Left ventricle myocardium inferior (tissue), 1 donor: Measurements from ENCODE around the gene SLC6A9. TPM values are rescaled to one million over a fixed set of nuclear protein-coding genes. Genes with fewer than 3 reads are reported as not detected.

Experiments used
- DNase-seq: peaks from one replicate; pipeline ENCODE4 v3.0.0-alpha.2; 2020
- H3K27ac ChIP-seq: fragments of 200-600 bp; replicated peaks from 2 replicates; pipeline ENCODE4 v1.8.0; 2021
- H3K27me3 ChIP-seq: fragments of 200-600 bp; 2 replicates; pipeline ENCODE4 v1.8.0; 2021; ENCODE audit warnings: low read depth
- H3K36me3 ChIP-seq: fragments of 200-600 bp; 2 replicates; pipeline ENCODE4 v1.8.0; 2021
- H3K4me1 ChIP-seq: fragments of 200-600 bp; 2 replicates; pipeline ENCODE4 v1.8.0; 2021
- H3K4me3 ChIP-seq: fragments of 200-600 bp; 2 replicates; pipeline ENCODE4 v1.8.0; 2021; ENCODE audit warnings: mild to moderate bottlenecking, moderate library complexity
- H3K9me3 ChIP-seq: fragments of 200-600 bp; replicated peaks from 2 replicates; pipeline ENCODE4 v1.8.0; 2021
- intact Hi-C: fragments of 100-400 bp; cut with micrococcal nuclease; formaldehyde crosslinking; loops from one replicate; pipeline ENCODE4 v1.11.0; 2022
- total RNA-seq: library from RNA; stranded (reverse); fragmentation: NEBNext Ultra II Directional; extraction: Animal tissue kit (Norgen Biotek cat#: 25700); gene quantifications from one replicate; pipeline ENCODE4 v1.2.1, GENCODE V29; 2021
- TF ChIP-seq, protein P1 (sequence below): fragments of 200-600 bp; IDR thresholded peaks from 2 replicates; pipeline ENCODE4 v1.8.0; 2021; ENCODE audit warnings: antibody characterized with exemption, mild to moderate bottlenecking, borderline replicate concordance
- donor health status: DM: no; HTN: yes; CAD: no; lungs with severe emphysema.

Gene SLC6A9
- total RNA-seq, 1 donor from 2014 or later: 1.2 TPM

DNA sequence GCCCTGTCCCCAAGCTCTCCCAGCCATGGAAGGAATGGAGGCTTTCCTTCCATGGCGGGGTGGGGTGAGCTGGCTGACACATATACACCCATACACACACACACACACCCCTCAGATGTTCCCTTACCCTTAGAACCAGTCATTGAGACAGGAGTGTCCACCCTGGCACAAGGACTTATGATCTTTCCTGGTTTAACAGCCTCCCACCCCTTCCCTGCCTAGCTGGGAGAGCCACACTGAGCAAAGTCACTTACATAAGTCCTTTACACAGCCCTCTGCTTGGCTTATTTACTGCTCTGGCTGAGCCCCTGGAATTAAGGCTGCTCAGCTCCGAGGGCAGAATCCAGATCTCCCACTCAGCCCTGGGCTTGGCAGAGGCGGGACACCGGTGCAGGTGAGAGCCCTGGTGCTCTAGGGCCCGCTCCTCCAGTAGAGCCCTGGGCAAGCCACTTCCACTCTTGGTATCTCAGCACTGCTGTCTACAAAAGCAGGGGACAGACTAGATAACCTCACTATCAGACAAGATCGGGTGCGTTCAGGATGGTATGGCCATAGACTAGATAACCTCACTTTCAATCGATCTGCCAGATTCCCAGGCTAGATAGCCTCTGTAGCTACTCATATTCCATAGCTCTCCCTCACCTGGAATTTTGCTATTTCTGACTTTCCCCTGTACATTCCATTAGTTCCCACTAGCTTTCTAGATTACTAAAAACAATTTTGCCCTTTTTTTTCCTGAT, 16.7 kb downstream of the SLC6A9 start:
- intact Hi-C loops: no loop called here
- H3K36me3 ChIP-seq: no peaks in the 10 kb centered on the region
- no peaks in the 10 kb centered on the region for H3K9me3 ChIP-seq
- no peak for DNase-seq
- TF ChIP-seq, protein P1, sequence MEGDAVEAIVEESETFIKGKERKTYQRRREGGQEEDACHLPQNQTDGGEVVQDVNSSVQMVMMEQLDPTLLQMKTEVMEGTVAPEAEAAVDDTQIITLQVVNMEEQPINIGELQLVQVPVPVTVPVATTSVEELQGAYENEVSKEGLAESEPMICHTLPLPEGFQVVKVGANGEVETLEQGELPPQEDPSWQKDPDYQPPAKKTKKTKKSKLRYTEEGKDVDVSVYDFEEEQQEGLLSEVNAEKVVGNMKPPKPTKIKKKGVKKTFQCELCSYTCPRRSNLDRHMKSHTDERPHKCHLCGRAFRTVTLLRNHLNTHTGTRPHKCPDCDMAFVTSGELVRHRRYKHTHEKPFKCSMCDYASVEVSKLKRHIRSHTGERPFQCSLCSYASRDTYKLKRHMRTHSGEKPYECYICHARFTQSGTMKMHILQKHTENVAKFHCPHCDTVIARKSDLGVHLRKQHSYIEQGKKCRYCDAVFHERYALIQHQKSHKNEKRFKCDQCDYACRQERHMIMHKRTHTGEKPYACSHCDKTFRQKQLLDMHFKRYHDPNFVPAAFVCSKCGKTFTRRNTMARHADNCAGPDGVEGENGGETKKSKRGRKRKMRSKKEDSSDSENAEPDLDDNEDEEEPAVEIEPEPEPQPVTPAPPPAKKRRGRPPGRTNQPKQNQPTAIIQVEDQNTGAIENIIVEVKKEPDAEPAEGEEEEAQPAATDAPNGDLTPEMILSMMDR: no peak
- H3K4me3 ChIP-seq: no peak overlapping the region
- peaks cover 11% of the 10 kb centered on the region for H3K4me1 ChIP-seq
- no peaks in the 10 kb centered on the region for H3K27me3 ChIP-seq
- H3K27ac ChIP-seq: no peak overlapping the region

DNA sequence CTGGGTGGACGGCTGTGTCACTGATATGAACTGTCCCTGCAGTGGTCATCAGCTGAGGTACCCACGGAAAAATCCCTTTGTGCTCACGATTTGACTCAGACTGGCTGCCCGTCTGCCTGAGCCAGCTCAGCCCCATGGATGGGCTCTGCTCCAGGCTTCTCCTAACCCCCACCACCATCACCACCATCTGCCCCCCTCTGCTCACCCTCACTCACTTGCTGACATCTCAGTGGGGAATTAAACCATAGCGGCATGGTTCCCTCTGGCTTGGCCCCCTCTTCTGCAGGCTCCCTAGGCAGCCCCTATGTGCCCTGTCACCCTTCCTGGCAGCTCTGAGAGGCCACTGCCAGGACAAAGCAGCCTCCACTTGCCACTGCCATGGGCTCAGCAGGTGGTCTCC, 17.3 kb downstream of the SLC6A9 start:
- no peaks in the 10 kb centered on the region for H3K36me3 ChIP-seq
- H3K4me3 ChIP-seq: no peak overlapping the region
- H3K27ac ChIP-seq: no peak overlapping the region
- H3K4me1 ChIP-seq: peaks cover 11% of the 10 kb centered on the region
- intact Hi-C loops: no loop called here
- DNase-seq: no peak
- no peaks in the 10 kb centered on the region for H3K9me3 ChIP-seq
- no peaks in the 10 kb centered on the region for H3K27me3 ChIP-seq
- TF ChIP-seq, protein P1: no peak

DNA sequence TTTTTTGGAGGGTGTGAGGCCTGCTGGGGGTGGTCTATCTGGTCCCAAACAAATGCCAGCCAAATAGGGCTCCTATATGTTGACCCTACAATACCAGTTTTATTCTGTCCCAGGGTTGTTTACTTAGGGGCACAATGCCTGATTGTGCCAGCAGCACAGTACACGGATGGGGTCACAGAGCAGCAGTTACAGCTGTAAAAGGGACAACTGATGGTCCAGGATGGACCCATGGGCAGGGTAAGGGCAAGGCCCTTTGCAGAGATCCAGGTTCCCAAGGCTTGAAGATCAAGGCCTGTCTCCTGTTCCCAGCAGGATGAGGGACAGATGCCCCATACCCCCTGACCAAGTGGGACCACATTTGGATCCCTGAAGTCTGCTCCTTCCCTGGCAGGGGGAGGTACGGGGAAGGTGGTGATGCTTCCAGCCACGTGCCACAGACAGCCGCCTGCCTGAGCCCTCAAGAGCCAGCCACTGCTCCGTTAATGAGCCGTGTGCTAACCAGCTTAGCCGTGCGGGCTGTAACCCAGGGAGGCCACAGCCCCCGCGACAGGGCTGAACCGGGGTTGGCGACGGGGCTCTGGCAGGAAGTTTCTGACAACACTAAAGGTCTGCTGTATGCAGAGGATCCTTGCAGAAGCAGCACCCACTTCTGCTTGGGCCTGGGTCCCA, 18.2 kb downstream of the SLC6A9 start:
- DNase-seq: no peak
- Histone ChIP-seq H3K27ac (no peak overlapping the region), H3K36me3 (no peaks in the 10 kb centered on the region), H3K27me3 (no peaks in the 10 kb centered on the region), H3K4me1 (peaks cover 11% of the 10 kb centered on the region), H3K9me3 (no peaks in the 10 kb centered on the region), H3K4me3 (no peak overlapping the region)
- TF ChIP-seq, protein P1: no peak
- intact Hi-C loops: no loop called here

DNA sequence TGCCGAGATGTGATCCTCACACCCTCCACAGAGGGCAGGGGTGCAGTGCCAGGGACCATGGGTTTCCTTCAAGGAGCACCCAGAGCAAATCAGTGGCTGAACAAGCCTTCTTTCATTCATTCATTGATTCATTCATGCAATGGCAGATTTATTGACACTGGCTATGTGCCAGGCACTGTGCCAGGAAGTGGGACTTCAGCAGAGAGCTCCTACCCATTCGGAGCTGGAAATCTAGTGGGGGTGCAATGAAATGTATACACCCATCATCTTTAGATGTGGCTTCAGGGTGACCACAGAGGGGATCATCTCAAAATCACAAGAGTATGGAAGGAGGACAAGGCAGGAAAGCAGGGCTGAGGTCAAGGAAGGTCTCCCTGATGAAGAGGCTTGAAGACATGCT, 18.9 kb downstream of the SLC6A9 start:
- Histone ChIP-seq H3K36me3 (no peaks in the 10 kb centered on the region), H3K4me3 (no peak overlapping the region), H3K4me1 (peaks cover 11% of the 10 kb centered on the region), H3K27me3 (no peaks in the 10 kb centered on the region), H3K27ac (no peak overlapping the region), H3K9me3 (no peaks in the 10 kb centered on the region)
- intact Hi-C loops: no loop called here
- TF ChIP-seq, protein P1: no peak
- DNase-seq: no peak

DNA sequence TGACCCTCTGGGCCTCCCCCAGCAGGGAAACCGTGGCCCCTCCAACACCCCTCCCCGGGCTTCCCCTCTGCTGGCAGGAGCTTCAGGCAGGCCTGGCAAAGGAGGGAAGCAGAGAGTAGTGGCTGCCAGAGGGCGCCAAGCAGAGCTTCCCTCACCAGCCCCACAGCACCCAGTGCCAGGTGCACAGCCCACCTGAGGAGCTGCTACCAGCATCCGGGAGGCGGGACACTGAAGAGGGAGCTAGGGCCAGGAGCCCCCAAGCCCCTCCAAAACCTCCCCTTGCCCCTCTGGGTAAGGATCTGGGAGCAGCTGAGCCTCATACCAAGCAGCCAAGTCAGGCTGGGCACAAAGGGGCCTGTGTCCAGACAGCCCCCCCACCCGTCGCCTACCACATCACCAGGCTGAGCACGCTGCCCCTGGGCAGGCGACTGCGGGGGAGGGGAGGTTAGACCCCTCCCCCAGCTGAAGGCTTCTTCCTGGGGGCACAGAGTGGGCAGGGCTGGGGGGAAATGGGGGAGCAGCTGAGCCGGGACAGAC, 20.3 kb downstream of the SLC6A9 start:
- no peaks in the 10 kb centered on the region for H3K27me3 ChIP-seq
- no peak overlapping the region for H3K4me3 ChIP-seq
- peaks cover 10% of the 10 kb centered on the region for H3K4me1 ChIP-seq
- no peak overlapping the region for H3K27ac ChIP-seq
- intact Hi-C loops: no loop called here
- no peak for DNase-seq
- TF ChIP-seq, protein P1: no peak
- H3K36me3 ChIP-seq: no peaks in the 10 kb centered on the region
- H3K9me3 ChIP-seq: no peaks in the 10 kb centered on the region
